Fibroblast of skin of right quadriceps (primary cell): Measurements from ENCODE around the gene HIGD1A.

ENCODE experiments used
- DNase-seq: peaks from one replicate; pipeline ENCODE4 v3.0.0-alpha.2; 2013

Gene HIGD1A

DNA sequence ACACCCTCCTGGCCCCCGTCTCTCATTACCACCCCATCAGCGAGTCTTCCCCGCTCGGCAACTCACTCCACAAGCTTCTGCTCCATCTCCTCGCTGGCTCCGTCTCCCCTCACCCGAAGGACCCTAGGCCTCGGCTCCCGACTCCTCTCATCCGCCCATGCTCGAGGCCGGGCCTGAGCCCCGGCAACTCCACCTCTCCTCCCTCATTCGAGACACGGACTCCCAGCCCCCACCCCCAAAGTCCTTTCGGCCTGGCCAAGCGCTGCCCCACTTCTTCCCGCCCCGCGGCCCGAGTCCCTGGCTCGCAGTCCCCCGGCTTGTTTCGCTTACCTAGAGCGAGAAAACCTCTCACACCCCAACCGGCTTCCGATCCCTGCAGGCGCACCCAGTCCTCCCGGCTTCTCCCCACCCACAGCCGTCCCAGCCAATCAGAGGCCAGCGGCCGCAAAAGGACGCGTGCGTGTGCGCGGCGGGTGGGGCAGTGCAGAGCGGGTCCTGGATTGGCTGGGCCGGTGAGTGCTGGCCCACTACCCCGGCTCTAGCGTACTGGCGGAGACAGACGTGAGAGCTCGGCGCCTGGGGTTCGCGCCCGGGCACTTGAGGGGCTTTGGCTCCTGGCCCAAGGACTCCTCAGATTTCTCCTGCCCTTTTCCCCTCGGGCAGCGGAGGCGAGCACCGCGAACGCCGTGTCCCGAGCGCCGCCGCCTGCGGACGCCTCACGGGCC lies at the start of gene HIGD1A:
TSS of gene HIGD1A (minus strand) at position 385 of the 725 bp plus-strand sequence. CDS start 10,237 bp downstream, outside the sequence.
- DNase-seq = peak; percentile 94

DNA sequence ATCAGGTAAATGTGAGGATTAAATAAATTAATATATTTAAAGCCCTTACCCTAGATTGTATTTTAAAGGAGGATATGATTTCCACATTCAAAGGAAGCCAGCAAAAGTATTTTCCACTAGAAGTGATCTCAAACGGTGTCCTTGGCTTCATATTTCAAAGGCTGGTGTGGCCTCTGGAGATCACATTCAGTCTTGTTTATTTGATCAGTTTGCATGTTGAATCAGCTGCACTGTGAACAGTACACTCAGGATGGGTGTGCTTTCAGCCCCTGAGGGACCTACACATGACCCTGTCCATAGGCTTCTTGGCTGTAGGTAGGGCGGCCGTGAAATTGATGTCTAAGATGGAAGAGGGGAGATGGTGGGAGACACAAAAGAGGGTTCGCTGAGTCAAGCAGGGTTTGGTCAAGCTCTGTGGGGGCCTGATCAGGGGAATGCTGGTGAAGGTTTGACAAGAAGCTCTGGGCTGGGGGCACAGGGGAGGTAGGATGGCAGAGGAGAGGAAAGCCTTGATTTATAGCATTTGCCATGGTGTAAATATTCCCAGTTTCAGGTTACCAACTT lies 49.5 kb upstream of the HIGD1A start:
- DNase-seq = no peak

DNA sequence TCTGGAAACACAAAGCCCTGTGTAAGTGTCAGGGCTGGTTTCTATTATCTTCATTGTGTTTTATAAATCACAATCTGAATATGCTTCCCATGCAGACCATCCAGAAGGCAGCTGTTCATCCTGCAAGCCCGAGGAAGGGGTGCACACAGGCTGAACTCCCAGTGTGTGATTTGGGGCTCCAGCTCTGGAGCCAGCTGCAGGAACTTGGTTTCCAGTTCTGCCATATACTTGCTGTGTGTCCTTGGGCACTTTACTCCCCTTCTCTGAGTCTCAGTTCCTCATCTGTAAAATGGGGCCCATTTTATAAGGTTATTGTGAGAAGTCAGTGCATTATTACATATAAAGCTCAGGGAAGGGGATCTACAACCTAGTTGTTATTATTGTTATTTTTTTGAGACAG lies 48.8 kb upstream of the HIGD1A start:
- DNase-seq = no peak

GRCh38 chr3:42852441-42852840 lies 48.2 kb upstream of the HIGD1A start:
- no peak for DNase-seq

GRCh38 chr3:42851228-42851834 lies 47.0 kb upstream of the HIGD1A start:
- no peak for DNase-seq

GRCh38 chr3:42850263-42850662 lies 46.0 kb upstream of the HIGD1A start:
- no peak for DNase-seq

DNA sequence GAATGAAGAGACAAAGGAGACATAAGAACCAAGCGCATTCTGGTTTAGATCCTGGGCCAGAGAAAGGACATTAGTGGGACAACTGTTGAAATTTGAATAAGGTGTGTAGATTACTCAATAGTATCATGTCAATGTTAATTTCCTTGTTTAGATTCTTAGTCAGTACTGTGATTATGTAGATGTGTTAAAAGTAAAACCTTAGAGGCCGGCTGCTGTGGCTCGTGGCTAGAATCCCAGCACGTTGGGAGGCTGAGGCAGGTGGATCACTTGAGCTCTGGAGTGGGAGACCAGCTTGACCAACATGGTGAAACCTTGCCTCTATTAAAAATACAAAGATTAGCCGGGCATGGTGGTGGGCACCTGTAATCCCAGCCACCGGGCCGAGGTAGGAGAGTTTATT lies 44.7 kb upstream of the HIGD1A start:
- no peak for DNase-seq

GRCh38 chr3:42847731-42848130 lies 43.4 kb upstream of the HIGD1A start:
- DNase-seq = no peak

DNA sequence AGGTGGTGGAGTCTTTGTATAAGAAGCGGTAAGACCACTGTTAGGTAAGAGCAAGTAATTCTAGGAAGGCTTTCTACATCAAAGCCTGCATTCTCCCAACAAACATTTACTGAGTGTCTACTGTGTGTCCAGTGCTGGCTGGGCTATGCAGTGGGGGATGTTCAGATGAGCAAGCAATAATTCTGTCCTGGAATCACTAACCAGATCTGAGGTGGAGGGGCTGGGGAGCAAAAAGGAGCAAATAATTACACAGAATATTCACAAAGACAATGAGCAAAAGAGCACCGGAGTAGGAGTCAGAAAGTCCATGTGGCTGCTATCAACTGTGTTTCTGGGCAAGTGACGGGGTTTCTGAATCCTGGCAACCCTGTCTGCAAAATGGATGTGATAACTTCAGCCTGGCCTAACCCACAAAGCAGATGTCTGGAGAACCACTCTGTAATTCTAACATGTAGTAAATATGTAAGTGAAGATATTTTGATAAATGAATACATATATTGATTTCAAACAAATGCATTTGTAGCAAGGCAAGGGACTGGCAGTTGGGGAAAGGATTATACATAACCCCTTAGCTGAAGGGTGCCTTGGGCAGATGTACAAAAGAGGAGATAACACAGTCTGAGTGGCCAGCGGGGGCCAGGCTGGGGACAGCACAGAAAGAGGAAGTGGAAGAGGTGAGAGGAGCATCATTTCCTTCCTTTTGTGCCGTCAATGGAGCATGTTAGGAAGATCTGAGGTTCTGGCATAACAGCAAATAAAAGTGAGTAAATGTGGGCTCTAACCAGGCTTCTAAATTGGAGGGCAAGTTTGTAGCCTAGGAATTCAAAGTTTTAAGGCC lies 42.6 kb upstream of the HIGD1A start:
- no peak for DNase-seq

DNA sequence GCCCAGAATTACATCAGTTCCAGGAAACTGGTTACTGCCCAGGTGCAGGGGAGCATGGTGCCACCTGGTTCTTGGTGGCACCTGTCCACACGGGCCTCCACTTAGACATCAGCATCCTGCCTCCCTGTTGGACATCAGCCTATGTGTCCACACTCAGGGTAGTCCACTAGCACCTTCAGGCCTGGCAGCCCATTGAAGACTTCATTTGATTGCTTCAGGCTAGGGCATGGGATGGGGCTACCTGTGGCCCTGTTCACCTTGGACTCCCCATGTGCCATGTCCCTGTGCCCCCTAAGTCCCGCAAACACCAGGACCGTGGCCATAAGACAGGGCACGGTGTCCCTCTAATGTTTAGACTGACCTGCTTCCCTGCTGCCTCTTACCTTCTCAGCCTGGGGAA lies 40.5 kb upstream of the HIGD1A start:
- no peak for DNase-seq

GRCh38 chr3:42844412-42844713 lies 40.1 kb upstream of the HIGD1A start:
- no peak for DNase-seq

GRCh38 chr3:42843713-42844411 lies 39.6 kb upstream of the HIGD1A start:
- DNase-seq = no peak

- no peak for DNase-seq
These were observed 37.0 kb upstream of the HIGD1A start for GRCh38 chr3:42841332-42841731.

GRCh38 chr3:42839616-42840015 lies 35.3 kb upstream of the HIGD1A start:
- DNase-seq = peak; percentile 45

- DNase-seq = no peak
These were observed 34.3 kb upstream of the HIGD1A start for GRCh38 chr3:42838571-42838970.

DNA sequence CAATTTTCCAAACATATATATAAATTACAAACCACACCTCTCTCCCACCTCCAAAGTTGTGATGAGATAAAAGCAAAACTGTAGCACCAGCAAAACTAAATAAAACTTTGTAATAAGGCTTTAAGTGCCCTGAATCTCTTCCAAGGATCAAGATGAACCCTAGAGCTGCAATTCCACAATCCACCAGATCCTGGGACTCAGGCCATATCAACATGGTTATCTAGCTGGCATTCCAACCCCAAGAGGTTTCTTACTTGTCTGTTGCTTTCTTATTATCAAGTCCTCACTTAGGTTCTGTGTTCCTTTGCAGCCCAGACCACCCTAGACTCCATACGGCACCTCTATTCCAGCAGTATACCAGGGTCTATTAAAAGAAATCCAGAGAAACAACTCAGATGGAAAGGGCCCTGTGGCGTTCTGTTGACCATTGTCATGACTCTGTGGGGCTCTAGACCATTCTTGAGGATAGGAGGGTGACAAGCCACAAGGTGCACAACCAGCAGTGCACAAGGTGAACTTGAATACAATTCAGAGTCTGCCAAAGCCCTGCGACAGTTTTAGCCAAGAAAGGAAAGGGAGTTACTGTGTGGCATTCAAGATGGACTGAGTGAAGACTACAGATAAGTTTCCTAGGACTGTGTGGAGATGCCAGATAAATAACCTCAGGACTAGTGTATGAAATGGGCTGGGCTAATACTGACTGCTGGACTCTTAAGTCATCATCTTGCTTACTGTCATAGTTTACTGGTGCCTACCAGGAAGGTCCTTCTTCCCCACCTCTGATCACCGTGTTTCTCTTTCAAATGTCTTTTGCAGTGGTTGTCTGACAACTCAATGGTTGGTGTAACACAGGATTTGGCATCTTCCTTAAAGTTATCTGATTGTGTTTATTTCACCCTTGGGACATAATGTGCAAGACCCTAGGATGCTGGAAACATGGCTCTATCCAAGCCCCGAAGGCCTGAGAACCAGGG lies 32.1 kb upstream of the HIGD1A start:
- no peak for DNase-seq

GRCh38 chr3:42831321-42831713 lies 27.0 kb upstream of the HIGD1A start:
- DNase-seq = peak; percentile 34

DNA sequence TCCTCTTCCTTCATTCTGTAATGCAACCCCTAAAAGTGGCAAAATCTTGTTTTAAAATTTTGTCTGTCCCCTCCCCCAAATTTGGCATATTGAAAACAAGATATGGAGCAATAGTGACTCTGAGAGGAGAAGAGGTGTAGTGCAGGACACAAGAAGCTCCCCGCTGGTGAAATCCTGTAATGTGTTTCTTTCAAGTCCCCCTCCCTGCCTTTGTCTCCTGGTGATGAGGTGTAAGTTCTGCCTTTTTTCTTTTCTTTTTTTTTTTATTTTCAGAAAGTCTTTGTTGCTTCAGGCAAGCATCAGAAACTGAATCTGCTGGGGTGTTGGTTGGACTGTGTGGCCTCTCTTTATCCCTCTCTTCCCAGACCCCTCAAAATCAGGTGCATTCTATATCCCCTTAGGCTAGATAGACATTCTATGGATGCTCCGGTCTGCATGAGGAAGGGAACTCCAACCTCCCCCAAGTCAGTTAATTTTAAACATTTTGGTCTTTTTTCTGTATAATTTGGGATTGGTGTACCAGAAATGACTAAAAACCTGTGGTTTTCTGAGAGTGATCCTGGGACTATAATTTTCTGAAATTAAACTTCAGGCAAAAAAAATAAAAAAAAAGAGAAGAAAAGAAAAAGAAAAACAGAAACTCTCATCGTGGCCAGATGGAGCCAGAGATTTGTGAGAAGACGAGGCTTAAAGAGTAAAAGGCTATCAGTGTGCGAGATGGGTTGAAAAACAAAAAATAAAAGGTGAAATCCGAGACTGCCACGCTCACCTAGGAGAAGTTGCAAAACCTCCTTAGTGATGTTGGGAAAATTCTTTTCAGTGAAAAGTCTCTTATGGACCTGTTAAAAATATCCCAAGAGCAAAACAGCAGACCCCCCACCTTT lies 26.4 kb upstream of the HIGD1A start:
- peak; percentile 7 for DNase-seq

DNA sequence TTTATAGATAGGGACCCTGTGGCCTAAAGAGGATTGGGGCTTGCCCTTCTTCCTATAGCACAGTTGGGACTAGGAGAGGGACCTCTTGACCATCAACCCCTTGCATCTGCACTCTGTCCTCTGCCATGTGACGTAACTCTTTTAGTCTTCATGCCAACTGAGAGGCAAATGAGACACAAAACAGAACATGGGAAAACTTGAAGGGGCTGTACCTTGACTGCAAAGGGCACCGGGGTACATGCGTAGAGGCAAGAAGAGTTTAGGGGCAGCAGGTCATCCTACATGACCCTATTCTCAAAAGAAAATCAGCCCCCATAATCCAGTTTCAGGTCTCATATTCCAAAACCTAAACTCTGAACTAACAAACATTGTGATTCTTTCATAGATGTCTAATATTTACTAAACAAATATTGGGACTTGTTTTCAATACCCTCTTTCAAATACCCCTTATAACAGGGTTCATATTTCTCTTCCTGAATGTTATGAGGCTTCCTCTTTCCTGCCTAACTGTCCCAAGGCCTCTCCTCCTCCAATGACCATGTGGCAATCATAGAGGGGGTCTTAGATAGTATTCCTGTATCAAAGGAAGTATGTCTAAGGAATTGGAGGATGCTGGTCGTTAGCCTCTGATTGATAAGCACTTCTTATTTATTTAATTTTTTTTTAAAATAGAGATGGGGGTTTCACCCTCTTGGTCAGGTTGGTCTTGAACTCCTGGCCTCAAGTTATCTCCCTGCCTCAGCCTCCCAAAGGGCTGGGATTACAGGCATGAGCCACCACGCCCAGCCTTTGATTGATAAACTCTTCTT lies 25.5 kb upstream of the HIGD1A start:
- no peak for DNase-seq

DNA sequence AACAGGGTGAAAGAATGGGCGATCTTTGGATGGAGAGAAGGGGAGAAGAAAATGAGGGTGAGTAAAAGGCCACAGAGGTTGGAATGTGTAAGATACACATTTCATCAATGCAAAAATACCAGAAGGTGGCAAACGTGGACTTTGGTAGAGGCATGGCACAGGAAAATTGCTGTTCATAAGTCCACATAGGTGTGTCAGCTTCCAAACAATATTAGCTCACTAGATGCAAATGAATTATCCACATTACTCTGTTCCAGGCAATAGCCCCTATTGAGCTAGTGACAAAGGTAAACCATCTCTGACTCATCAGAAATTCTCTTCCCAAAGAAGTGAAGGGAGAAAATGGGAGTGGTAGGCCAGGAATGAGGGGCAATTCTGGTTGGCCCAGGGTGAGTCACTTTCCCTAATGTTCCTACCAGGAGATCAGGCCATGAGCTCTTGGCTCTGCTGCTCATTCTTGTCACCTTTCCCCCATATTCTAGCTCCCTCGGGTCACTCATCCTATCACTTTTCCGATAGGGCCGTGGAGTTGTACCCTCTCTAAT lies 24.9 kb upstream of the HIGD1A start:
- DNase-seq = no peak
